Gastroesophageal sphincter (tissue), 3 donors: ENCODE results near the gene SPSB2.

Experiments
- CTCF ChIP-seq, 4 experiments: fragments of 200-600 bp in 2 of 4; fragments of 450-650 bp in 2 of 4; sonication (generic) in 1 of 4; IDR thresholded peaks; one replicate each; pipeline ENCODE4 v1.5.1; 2017 to 2019; ENCODE audit warnings: antibody characterized with exemption in 4 of 4, mild to moderate bottlenecking in 2 of 4, moderate library complexity in 2 of 4
- EP300 ChIP-seq: sonication (generic); formaldehyde crosslinking; IDR thresholded peaks from one replicate; pipeline ENCODE4 v1.6.1; 2017; ENCODE audit warnings: antibody characterized with exemption, mild to moderate bottlenecking

GRCh38 chr12:6823182-6824084, 49.7 kb downstream of the SPSB2 start:
- TF ChIP-seq CTCF (IDR thresholded peaks at IDR 0.05) (no peak), EP300 (no peak)
